ENCODE data around the gene YOD1.

YOD1 gene

DNA sequence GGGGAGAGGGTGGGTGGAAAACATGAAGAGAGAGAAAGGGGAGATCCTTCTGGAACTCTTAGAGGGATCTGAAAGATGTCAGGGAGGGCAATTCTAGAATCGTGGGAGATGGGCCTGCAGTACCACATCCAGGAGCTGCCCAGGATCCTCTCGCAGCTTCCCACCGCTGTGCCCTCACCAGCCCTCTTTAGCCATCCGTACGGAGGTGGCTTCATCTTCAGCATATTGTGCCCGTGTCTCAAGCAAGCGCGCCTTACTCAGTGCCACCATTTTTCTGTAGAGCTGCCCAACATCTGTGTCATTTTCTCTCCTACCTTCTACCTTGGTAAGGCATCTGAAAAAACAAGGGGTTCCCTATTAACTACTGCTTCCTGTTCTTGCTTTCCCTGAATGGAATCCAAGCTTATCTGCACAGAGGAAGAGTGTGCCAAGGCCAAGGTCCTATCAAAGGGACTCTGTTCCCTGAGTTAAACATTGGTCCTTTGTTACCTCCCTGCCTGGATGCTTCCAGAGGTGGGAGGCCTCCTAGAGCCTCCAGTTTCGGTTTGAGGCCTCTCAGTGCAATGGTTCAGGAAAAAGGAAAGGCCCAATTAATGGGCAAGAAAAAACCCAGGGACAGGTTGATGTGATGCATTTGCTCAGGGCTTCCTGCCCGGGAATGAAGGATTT is 41.7 kb downstream of the YOD1 start:
- WGBS, 2 experiments, result 93% methylated on average over 10 of the region's 10 CpGs
- no peak overlapping the region for H3K27ac ChIP-seq (ENCODE audit: insufficient read depth, low read depth, low read length, poor library complexity, severe bottlenecking)
- no peaks in the 10 kb centered on the region for H3K4me1 ChIP-seq (ENCODE audit: control insufficient read depth, insufficient read depth, low read length)

GRCh38 chr1:207007352-207008033 is 43.5 kb downstream of the YOD1 start:
- H3K4me3 ChIP-seq (ENCODE audit: insufficient read depth, low read depth, low read length), result no peak overlapping the region
- H3K9me3 ChIP-seq (ENCODE audit: control insufficient read depth, low read length), result no peaks in the 10 kb centered on the region
- 84 to 88% methylated on average over 5 of the region's 5 CpGs for WGBS, 2 experiments
- no peaks in the 10 kb centered on the region for H3K27me3 ChIP-seq (ENCODE audit: control insufficient read depth, insufficient read depth, low read length, poor library complexity, severe bottlenecking)
- H3K4me1 ChIP-seq (ENCODE audit: control insufficient read depth, insufficient read depth, low read length), result peaks cover 5% of the 10 kb centered on the region
- H3K36me3 ChIP-seq (ENCODE audit: control insufficient read depth, insufficient read depth, low read length), result no peaks in the 10 kb centered on the region
- H3K27ac ChIP-seq (ENCODE audit: insufficient read depth, low read depth, low read length, poor library complexity, severe bottlenecking), result no peak overlapping the region

More for the DNA sequence above, 41.7 kb downstream of the YOD1 start:
- H3K27me3 ChIP-seq (ENCODE audit: control insufficient read depth, insufficient read depth, low read length, poor library complexity, severe bottlenecking), result no peaks in the 10 kb centered on the region
- no peaks in the 10 kb centered on the region for H3K36me3 ChIP-seq (ENCODE audit: control insufficient read depth, insufficient read depth, low read length)
- no peak overlapping the region for H3K4me3 ChIP-seq (ENCODE audit: insufficient read depth, low read depth, low read length)
- no peaks in the 10 kb centered on the region for H3K9me3 ChIP-seq (ENCODE audit: control insufficient read depth, low read length)

DNA sequence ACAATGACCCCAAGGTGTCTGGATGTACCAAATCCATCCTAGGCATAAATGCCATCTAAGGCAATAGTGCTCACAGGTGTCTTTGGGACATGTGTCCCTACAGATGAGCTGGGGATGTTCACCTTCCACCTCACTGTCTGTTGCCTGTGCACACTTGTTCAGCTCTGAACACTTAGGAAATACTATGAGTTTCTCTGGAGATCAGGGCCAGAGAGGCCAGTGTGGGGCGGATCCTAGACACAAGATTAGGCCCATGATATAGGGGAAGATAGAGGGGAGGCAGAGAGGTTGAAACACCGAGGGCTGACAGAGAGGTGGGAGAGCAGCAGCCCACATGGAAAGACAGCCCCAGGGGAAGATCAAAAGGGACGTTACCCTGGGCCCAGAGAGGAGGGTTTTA is 44.1 kb downstream of the YOD1 start:
- Histone ChIP-seq H3K27me3 (ENCODE audit: control insufficient read depth, insufficient read depth, low read length, poor library complexity, severe bottlenecking) (no peaks in the 10 kb centered on the region), H3K36me3 (ENCODE audit: control insufficient read depth, insufficient read depth, low read length) (no peaks in the 10 kb centered on the region), H3K4me1 (ENCODE audit: control insufficient read depth, insufficient read depth, low read length) (peaks cover 5% of the 10 kb centered on the region), H3K27ac (ENCODE audit: insufficient read depth, low read depth, low read length, poor library complexity, severe bottlenecking) (no peak overlapping the region), H3K4me3 (ENCODE audit: insufficient read depth, low read depth, low read length) (no peak overlapping the region), H3K9me3 (ENCODE audit: control insufficient read depth, low read length) (no peaks in the 10 kb centered on the region)
- 81 to 82% methylated on average over 3 of the region's 3 CpGs for WGBS, 2 experiments

GRCh38 chr1:207006083-207006482 is 44.9 kb downstream of the YOD1 start:
- Histone ChIP-seq H3K9me3 (ENCODE audit: control insufficient read depth, low read length) (no peaks in the 10 kb centered on the region), H3K4me3 (ENCODE audit: insufficient read depth, low read depth, low read length) (no peak overlapping the region), H3K27me3 (ENCODE audit: control insufficient read depth, insufficient read depth, low read length, poor library complexity, severe bottlenecking) (no peaks in the 10 kb centered on the region), H3K36me3 (ENCODE audit: control insufficient read depth, insufficient read depth, low read length) (no peaks in the 10 kb centered on the region), H3K4me1 (ENCODE audit: control insufficient read depth, insufficient read depth, low read length) (peaks cover 5% of the 10 kb centered on the region), H3K27ac (ENCODE audit: insufficient read depth, low read depth, low read length, poor library complexity, severe bottlenecking) (no peak overlapping the region)
- 97 to 99% methylated on average over 3 of the region's 3 CpGs for WGBS, 2 experiments

- H3K27me3 ChIP-seq (ENCODE audit: control insufficient read depth, insufficient read depth, low read length, poor library complexity, severe bottlenecking), result no peaks in the 10 kb centered on the region
- 47 to 51% methylated on average over 8 to 9 of the region's 9 CpGs for WGBS, 2 experiments
- H3K4me3 ChIP-seq (ENCODE audit: insufficient read depth, low read depth, low read length), result no peak overlapping the region
- H3K4me1 ChIP-seq (ENCODE audit: control insufficient read depth, insufficient read depth, low read length), result peaks cover 5% of the 10 kb centered on the region
- H3K36me3 ChIP-seq (ENCODE audit: control insufficient read depth, insufficient read depth, low read length), result no peaks in the 10 kb centered on the region
- no peaks in the 10 kb centered on the region for H3K9me3 ChIP-seq (ENCODE audit: control insufficient read depth, low read length)
- H3K27ac ChIP-seq (ENCODE audit: insufficient read depth, low read depth, low read length, poor library complexity, severe bottlenecking), result no peak overlapping the region
Measured at GRCh38 chr1:207004931-207005830, 45.8 kb downstream of the YOD1 start.

DNA sequence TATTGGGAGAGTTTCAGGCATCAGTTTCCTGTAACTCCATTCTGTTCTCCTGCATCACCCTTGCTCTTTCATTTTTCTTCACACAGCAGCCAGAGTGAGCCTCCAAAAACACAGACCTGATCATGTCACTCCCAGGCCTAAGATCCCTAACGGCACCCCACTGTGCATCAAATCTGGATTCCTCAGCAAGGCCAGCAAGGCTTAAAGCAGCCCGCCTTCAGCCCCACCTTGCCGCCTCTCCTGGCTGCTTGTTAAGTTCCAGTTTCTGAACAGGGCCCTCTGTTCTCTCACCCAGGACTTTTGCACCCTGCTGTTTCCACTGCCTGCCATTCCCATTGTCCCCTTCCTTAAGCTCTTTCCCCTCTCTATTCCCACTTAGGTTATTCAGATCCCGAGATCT is 47.8 kb downstream of the YOD1 start:
- Histone ChIP-seq H3K36me3 (ENCODE audit: control insufficient read depth, insufficient read depth, low read length) (no peaks in the 10 kb centered on the region), H3K9me3 (ENCODE audit: control insufficient read depth, low read length) (no peaks in the 10 kb centered on the region), H3K27me3 (ENCODE audit: control insufficient read depth, insufficient read depth, low read length, poor library complexity, severe bottlenecking) (no peaks in the 10 kb centered on the region), H3K4me3 (ENCODE audit: insufficient read depth, low read depth, low read length) (no peak overlapping the region), H3K27ac (ENCODE audit: insufficient read depth, low read depth, low read length, poor library complexity, severe bottlenecking) (no peak overlapping the region), H3K4me1 (ENCODE audit: control insufficient read depth, insufficient read depth, low read length) (peaks cover 5% of the 10 kb centered on the region)
- WGBS, 2 experiments, result 41 to 53% methylated on average over 4 of the region's 4 CpGs

DNA sequence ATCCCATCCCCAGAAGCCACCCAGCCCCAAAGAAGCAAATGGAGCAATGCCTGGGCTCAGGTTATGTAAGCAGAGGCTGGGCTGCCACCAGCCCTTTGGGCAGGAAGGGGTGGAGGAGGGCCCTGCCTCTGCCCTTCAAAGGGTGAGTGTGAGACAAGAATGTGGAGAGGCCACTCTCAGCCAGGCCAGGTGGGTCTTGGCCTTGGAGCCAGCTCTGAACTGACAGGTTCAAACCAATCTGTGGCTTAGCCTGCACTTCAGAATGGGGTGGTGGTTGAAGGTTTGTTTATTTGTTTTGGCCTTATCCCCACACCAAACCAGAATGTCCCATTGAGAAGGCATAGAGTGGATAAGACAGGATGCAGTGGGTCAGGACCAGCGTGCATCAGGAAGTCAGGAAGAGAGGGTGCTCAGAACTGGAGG is 48.3 kb downstream of the YOD1 start:
- H3K9me3 ChIP-seq (ENCODE audit: control insufficient read depth, low read length), result no peaks in the 10 kb centered on the region
- no peak overlapping the region for H3K27ac ChIP-seq (ENCODE audit: insufficient read depth, low read depth, low read length, poor library complexity, severe bottlenecking)
- no peak overlapping the region for H3K4me3 ChIP-seq (ENCODE audit: insufficient read depth, low read depth, low read length)
- peaks cover 5% of the 10 kb centered on the region for H3K4me1 ChIP-seq (ENCODE audit: control insufficient read depth, insufficient read depth, low read length)
- WGBS, 2 experiments, result 80 to 82% methylated on average over 1 of the region's 1 CpG
- H3K27me3 ChIP-seq (ENCODE audit: control insufficient read depth, insufficient read depth, low read length, poor library complexity, severe bottlenecking), result no peaks in the 10 kb centered on the region
- no peaks in the 10 kb centered on the region for H3K36me3 ChIP-seq (ENCODE audit: control insufficient read depth, insufficient read depth, low read length)

DNA sequence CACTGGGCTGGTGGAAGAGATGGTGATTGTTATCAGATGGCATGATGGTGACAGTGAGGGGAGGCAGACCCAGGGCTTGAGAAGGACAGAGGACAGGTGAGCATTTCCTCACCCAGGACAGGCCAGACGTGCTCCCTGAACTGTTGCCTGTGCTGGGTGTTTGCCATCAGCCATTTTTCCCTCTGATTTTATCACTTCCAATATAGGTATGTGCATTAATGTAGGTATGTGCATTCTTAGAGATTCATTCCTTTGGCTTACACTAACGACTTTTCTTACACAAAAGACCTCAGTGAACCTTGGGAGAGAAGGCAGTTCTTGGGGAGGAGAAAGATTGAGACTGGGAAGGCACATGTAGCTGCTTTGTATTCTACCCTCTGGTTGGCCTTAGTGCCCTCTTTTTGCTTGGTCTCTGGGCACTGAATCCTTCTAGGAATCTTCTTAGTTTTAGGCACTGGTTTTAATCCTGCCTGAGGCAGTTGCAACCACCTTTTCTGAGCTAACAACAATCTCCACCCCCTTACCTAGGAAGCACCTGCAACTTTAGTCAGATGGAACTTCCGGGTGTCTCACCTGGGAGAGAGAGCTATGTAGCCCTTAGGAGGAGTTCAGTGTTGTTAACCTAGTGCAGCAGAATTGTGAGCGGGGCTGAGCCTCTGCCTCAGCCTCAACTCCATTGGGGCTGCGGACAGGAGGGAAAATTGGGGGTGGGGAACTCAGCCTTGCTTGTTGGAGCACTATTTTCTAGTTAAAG is 49.3 kb downstream of the YOD1 start:
- peaks cover 5% of the 10 kb centered on the region for H3K4me1 ChIP-seq (ENCODE audit: control insufficient read depth, insufficient read depth, low read length)
- H3K27ac ChIP-seq (ENCODE audit: insufficient read depth, low read depth, low read length, poor library complexity, severe bottlenecking), result no peak overlapping the region
- no peaks in the 10 kb centered on the region for H3K9me3 ChIP-seq (ENCODE audit: control insufficient read depth, low read length)
- H3K36me3 ChIP-seq (ENCODE audit: control insufficient read depth, insufficient read depth, low read length), result no peaks in the 10 kb centered on the region
- H3K27me3 ChIP-seq (ENCODE audit: control insufficient read depth, insufficient read depth, low read length, poor library complexity, severe bottlenecking), result no peaks in the 10 kb centered on the region
- no peak overlapping the region for H3K4me3 ChIP-seq (ENCODE audit: insufficient read depth, low read depth, low read length)
- WGBS, 2 experiments, result 84 to 95% methylated on average over 5 of the region's 5 CpGs

GRCh38 chr1:207000651-207001291 is 50.2 kb downstream of the YOD1 start:
- Histone ChIP-seq H3K27ac (ENCODE audit: insufficient read depth, low read depth, low read length, poor library complexity, severe bottlenecking) (no peak overlapping the region), H3K27me3 (ENCODE audit: control insufficient read depth, insufficient read depth, low read length, poor library complexity, severe bottlenecking) (no peaks in the 10 kb centered on the region), H3K4me1 (ENCODE audit: control insufficient read depth, insufficient read depth, low read length) (peaks cover 5% of the 10 kb centered on the region), H3K9me3 (ENCODE audit: control insufficient read depth, low read length) (no peaks in the 10 kb centered on the region), H3K4me3 (ENCODE audit: insufficient read depth, low read depth, low read length) (no peak overlapping the region), H3K36me3 (ENCODE audit: control insufficient read depth, insufficient read depth, low read length) (no peaks in the 10 kb centered on the region)
- 91 to 95% methylated on average over 5 of the region's 5 CpGs for WGBS, 2 experiments
